ENCODE data around the gene KLHL36. TPM values are rescaled to one million over a fixed set of nuclear protein-coding genes. Genes with fewer than 3 reads are reported as not detected.
"Not testable (repeated sequence)": the region's sequence is repeated elsewhere in the genome, so short reads cannot be mapped to it uniquely, and the experiment has no call there.

KLHL36 gene
- polyA plus RNA-seq, 3 donors, result 26.1 to 37.0 (median 34.7) TPM

DNA sequence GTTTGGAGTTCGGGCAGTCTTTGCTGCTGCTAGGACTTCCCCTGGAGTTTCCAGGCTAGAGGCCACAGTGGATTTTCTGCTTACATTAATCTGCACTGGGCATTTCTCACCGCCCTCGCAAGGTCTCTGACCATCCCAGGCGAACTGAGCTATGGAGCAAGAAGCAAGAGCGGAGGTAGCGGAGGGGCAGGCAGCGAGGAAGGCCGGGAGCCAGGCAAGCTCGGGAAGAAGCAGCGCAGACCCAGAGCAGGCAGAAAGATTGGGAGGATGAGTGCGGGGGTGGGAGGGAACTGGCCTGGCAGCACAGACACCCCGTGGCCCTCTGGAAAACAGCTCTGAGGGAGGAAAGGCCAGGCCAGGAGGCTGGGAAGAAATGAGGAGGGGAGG lies 34.2 kb upstream of the KLHL36 start:
- DNase-seq, result no peak

DNA sequence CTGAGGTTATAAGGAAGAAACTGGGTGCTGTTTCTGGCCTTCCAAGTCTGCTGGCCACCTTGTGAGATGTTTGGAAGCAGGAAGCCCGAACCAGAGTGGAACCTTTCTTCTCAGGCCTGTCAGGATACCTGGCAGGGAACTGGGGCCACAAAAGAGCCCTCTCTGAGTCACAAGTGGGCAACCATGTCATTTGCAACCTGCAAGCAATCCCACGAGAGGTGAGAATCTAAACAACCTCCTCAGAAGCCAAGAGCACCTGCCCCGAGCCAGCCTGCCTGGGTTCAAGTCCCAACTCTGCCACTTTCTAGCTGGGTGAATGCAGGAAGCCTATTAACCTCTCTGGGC lies 33.7 kb upstream of the KLHL36 start:
- no peak for DNase-seq

GRCh38 chr16:84614968-84615813 lies 33.1 kb upstream of the KLHL36 start:
- DNase-seq, result no peak

DNA sequence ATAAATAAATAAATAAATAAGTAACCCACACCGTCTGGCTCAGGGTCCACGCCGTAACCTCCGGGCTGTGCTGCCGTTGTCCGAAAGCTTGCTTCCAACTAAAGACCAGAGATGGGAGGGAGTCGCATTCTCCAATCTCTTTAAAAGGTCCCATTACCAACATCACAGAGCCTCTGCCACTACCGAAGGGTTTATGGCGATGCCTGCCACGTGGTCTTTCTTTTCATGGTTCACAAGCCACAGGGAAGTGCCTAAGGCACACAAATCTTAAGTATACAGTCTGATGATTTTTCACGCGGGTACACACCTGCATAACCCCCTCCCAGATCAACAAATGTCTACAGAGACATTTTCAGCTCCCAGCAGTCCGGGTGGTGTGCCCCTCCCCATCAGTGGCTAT lies 31.8 kb upstream of the KLHL36 start:
- peak; percentile 68 for DNase-seq

- DNase-seq, result no peak
Observed at GRCh38 chr16:84617041-84617790, 31.1 kb upstream of the KLHL36 start.

DNA sequence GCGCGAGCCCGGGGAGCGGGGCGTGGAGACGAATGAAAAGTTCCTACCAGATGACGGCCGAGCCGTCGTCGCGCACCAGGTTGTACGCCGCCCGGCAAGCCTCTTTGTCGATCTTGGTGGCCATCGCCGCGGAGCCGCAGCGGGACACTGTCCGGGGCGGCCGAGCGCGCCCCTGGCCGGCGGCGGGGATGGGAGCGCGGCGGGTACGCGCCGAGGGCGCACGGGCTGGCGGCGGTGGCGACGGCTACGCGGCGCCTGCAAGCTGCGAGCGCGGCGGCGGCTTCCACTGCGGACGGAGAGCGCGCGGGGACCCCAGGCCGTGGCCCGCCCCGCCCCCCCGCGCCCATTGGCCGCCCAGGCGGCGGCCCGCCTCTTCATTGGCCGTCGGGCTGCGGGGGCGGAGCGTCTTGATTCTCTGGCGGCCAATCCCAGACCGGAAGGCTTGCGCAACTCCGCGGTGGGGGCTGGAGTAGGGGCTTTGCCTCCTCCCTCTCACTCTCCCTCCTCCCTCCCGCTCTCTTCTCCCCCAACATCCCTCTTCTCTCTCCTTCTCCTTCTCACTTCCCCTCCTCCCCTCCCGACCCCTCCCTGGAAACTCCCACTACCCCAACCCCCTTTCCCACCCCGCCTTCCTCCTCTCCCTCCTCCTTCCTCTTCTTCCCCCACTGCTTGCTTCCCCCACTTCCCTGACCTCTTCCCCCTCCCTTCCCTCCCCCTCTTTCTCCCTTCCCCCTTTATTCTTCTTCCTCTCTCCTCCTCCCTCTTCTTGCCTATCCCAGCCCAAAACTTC lies 30.3 kb upstream of the KLHL36 start, which contains the start of gene COTL1:
COTL1 (minus strand) TSS at position 288 of the 790 bp plus-strand sequence; CDS start at position 124, 164 bp downstream.
- DNase-seq, result peak; percentile 96

DNA sequence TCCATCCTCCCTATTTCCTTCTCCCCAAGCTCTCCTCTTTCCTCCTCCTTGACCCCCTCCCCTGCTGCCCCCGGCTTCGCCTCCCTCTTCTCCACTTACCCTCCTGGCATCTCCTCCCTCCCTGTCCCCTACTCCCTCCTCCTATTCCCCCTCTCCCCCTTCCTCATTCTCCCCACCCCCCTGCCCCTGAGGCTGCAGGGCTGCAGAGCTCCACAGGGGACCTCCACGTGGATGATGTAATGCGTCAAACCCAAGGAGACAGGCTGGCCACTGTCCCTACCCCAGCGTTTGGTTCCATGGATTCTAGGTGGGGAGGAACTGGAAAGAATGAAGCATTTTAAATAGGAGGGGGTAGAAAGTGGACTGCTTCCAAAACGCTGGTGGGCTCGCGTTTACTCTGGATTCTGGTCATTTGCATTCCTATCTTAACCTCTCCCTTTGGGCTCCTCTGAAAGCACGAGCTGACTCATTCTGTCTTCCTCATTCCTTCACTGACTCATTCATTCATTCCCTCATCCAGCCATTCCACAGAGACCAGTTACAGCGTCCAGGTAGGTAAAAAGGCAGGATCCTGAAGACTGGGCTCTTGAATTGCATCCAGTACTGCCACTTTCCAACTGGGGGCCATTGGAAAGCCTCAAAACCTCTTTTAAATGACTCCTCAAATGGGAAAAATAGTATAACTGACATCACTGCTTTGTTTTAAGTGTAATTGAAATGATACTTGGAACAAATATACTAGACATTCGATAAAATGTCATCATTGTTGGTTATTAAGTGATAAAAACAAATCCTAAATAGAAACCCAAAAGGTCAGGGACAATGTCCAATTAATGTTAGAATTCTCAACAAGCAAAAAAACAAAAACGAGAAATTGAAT lies 29.5 kb upstream of the KLHL36 start:
- DNase-seq, result peak; percentile 45

- DNase-seq, result not testable (repeated sequence)
Observed at GRCh38 chr16:84620913-84621312, 27.4 kb upstream of the KLHL36 start.

DNA sequence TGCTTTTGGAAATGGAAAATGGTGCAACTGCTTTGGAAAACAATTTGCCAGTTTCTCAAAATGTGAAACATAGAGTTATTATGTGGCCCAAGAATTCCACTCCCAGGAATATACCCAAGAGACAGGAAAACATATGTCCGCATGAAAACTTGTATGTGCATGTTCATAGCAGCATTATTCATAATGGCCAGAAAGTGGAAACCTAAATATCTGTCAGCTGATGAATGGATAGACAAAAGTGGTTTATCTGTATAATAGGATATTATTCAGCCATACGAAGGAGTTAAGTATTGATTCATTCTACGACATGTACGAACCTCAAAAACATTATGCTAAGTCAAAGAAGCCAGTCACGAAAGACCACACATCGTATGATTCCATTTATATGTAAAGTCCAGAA lies 22.8 kb upstream of the KLHL36 start:
- no peak for DNase-seq

- no peak for DNase-seq
Observed at GRCh38 chr16:84628226-84628731, 20.0 kb upstream of the KLHL36 start.

- DNase-seq, result no peak
Observed at GRCh38 chr16:84629580-84629979, 18.7 kb upstream of the KLHL36 start.

DNA sequence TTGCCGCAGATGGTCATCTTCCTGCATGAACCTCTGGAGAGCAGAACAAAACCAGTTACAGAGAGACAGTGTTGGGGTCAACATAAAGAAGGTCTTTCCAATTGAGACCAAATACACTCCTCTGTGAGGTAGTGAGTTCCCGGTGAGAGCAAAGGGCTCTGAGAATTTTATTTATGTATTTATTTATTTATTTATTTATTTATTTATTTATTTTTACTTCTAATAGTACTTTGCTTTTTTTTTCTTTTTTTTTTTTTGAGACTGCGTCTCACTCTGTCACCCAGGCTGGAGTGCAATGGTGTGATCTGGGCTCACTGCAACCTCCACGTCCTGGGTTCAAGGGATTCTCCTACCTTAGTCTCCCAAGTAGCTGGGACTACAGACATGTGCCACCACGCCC lies 18.3 kb upstream of the KLHL36 start:
- no peak for DNase-seq

DNA sequence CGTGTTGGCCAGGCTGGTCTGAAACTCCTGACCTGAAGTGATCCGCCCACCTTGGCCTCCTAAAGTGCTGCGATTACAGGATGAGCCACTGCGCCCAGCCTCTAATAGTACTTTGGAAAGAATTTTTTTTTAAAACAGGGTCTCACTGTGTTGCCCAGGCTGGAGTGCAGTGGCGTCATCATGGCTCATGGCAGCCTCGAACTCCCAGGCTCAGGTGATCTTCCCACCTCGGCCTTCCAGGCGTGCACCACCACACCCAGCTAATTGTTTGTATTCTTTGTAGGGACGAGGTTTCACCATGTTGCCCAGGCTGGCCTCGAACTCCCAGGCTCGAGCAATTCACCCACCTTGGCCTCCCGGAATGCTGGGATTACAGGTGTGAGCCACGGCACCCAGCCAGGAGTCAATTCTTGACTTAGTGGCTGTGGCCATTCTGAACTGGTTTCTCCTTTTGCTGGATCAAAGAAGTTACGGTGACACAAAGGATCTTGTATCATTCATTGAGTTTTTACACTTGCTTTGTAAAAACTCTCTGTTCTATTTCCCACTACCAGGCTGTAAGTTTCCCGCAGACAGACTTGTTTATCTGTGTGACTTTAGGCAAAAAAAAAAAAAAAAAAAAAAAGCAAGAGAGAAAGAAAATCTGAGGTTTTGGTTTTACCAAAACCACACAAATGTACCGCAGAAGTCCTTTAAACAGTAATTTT lies 17.7 kb upstream of the KLHL36 start:
- DNase-seq, result no peak

- no peak for DNase-seq
Observed at GRCh38 chr16:84631153-84631466, 17.2 kb upstream of the KLHL36 start.

DNA sequence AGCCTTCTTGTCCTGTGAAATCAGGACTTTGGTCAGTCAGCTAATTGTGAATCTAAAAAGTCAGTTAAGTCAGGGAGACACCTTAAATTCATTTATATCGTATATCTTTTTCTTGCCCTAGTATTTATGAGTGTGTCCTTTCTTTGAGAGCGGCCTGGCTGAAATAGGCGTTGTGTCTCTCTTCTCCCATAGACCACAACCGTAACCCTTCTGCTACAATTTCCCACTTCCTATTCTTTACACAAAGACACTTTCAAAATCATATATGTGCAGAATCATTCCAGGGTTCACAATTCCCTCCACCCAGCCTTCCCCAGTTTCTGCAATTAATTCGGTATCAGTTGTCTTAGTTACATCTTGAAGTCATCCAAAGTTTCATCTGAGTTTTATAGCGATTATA lies 16.4 kb upstream of the KLHL36 start:
- DNase-seq, result no peak

DNA sequence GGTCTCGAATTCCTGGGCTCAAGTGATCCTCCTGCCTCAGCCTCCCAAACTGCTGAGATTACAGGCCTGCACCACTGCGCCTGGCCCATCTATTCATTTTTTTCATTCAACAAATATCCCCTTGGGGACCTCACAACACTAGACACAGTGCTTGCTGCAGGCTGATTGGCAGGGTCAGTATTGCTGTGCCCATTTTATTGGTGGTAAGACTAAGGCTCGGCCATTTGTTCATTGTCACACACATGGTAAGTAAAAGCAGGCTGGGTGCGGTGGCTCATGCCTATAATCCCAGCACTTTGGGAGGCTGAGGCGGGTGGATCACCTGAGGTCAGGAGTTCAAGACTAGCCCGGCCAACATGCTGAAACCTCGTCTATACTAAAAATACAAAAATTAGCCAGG lies 15.4 kb upstream of the KLHL36 start:
- DNase-seq, result not testable (repeated sequence)

DNA sequence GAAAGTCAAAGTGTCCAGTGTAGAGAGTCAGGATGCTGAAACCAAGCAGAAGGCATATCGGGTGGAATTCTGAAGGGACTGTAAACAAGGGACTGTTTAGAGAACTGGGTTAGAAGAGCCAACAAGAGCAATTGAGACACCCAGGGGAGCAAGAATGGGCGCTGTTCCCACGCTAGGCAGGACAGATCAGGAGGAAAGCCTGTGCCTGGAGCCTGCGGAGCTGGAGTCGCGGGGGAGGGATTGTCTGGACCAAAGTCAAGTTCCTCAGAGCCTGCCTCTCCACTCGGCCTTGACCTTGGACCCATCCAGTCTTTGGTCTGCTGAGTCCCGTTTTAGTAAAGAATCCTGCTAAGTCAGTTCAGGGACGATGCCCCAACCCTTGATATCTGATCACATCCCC lies 14.7 kb upstream of the KLHL36 start:
- no peak for DNase-seq

DNA sequence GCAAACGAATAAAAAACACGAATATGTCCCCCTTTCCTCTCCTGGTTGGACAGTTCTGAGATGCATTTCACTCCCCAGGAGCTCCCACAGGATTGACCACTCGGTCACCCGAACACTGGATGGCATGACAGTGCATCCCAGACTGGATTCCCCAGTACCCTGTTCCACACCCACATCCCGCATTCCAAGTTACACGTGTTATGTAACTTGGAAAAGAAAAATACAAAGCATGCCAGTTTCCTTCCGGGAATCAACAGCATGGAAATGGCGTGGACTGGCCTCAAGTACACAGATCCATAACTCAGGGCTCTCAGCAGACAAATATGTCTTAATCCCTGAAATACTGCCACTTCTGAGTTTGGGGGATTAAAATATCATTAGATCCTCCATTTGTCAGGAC lies 12.6 kb upstream of the KLHL36 start:
- DNase-seq, result no peak

GRCh38 chr16:84637709-84638108 lies 10.6 kb upstream of the KLHL36 start:
- DNase-seq, result no peak

GRCh38 chr16:84638231-84638806 lies 10.0 kb upstream of the KLHL36 start:
- no peak for DNase-seq

Data from renal pelvis (tissue), 4 donors.